Cerebellar cortex (tissue), 1 donor: ENCODE data around the gene CSRNP3.
"Not testable (repeated sequence)": the region's sequence is repeated elsewhere in the genome, so short reads cannot be mapped to it uniquely, and the experiment has no call there.

Experiments
- DNase-seq: peaks from one replicate; pipeline ENCODE4 v3.0.0-alpha.2; 2015; ENCODE audit warnings: low spot score

The CSRNP3 gene

DNA sequence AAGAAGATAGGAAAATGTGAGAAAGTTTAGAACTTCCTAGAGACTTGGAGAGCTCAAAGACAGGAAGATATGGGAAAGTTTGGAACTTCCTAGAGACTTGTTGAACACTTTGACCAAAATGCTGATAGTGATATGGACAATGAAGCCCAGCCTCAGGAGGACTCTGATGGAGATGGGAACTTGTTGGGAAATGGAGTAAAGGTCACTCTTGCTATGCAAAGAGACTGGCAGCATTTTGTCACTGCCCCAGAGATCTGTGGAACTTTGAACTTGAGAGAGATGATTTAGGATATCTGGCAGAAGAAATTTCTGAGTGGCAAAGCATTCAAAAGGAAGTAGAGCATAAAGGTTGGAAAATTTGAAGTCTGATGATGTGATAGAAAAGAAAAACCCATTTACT is 121.5 kb downstream of the CSRNP3 start:
- not testable (repeated sequence) for DNase-seq

DNA sequence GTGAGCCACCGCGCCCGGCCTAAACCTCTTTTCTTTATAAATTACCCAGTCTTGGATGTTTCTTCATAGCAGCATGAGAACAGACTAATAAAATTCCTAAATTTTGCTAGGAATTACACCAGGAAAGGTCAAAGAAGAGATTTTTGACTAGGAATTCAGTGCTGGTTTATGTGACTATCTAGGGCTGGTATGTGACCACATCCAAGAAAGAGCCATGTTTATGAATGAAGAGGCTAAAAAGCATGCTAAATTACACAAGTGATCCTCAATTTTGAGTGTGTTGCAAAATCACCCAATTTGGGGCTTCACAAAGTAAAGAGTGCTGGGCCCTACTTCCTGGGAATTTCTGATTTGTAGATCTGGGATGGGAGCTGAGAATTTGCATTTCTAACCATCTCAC is 123.6 kb downstream of the CSRNP3 start:
- no peak for DNase-seq

DNA sequence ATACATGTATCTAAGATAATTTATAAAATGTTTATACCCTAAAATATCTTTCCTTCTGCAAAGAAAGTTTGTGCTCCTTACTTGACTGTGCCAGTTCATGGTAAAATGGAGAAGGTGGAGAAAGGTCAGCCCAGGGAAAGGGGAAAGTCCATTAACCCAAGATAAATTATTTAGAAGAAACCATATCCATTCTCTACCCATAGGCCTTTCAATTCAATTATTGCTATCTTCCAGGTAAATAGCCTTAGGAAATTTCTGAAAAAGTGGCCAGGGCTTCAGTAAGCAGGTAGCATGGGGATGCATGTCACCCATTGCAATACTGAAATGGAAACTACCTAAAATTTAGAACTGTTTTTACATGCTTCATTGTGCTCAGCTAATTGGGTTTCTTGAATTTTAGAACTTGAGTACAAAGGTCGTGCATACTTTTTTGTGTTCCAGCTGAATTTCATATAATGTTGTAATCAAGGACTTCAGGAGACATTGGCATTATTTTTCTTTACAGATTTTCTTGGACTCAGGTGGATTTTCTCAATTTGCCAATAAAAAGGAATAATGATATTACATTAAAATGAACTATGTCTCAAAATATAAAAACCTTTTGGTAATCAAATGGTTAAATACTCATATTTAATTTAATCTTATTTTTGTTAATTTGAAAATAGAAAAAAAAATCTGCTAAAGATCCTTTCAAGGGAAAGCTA is 124.9 kb downstream of the CSRNP3 start:
- no peak for DNase-seq

DNA sequence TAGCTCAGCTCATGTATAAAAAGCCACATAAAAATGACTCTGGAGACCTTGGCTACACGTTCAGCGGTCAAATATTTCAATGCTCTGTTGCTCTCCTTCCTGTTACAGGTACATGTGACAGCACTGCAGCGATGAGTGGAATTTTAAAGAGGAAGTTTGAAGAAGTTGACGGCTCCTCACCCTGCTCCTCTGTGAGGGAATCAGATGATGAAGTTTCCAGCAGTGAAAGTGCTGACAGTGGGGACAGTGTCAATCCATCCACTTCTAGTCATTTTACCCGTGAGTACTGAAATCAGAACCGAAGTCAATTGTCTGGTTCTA is 125.4 kb downstream of the CSRNP3 start:
- DNase-seq, result no peak

DNA sequence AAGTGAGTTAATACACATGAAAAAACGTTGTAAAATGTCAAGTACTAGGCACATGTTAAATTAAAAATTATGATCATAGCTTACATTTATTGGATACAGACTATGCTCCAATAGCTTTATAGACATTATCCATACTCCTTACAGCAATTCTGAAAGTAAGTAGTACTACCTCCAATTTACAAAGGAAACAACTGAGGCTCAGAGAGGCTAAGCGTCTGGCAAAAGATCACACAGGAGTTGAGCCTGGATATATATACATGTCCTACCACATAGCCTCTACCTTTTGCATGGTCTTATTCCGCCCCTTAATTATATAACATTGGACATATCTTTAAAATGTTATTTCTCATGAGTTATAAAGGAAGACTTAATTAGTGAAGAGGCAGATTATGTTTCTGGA is 127.3 kb downstream of the CSRNP3 start:
- DNase-seq, result no peak

DNA sequence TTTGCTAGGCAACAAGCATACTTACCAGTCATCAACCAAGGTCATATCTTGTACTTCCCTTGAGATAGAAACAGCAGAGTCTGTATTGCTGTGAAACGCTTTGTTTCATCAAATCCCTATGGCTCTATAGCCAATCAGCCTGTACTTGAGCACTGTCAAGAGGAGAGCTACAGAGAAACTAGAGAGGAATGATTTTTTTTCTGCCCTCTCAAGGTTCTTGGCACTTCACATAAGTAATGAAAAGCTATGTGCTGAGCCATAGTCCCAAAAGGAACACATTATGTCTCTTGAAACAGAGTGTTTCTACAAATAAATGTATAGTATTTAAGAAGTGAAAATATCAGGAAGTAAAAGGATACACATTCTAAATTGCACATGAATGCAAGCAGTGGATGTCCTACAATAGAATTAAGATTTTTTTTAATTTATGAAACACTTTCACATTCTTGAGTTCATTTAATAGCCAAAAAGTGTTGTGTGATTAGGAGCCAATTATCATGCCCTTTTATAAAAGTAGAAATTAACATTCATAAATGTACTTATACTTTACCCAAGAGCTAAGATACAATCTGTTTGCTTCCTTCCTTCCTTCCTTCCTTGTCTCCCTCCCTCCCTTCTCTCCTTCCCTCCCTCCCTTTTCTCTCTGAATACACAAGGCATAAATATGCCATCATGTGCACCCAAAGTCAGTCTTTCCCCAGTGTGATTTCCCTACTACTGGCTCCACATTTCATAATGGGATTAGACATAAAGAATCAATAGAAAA is 131.8 kb downstream of the CSRNP3 start:
- DNase-seq, result no peak

DNA sequence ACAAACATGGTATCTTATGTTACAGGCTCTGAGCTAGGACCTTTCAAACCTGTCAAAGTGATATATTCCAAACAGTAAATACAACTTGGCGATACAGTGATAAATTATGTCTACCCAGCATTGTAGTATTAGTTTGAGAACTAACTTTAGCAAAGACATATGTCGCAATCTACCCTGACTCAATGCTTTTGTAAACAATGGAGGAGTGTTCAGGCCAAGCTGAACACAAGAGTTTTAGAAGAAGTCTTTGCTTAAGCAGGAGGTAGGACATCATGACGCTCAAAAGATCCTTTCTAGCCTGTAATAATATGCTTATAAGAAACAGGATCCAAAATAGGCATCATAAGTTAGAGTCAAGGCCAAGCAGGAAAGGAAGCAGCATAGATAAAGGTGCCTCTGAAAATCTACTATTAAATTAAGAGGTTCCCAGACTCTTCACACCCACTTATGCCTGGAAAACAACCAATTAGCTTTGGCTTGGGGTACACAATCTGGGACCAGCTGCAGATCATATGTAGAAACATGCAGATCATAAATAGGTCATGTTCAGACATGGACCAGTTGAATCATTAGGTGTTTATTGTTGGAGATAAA is 132.5 kb downstream of the CSRNP3 start:
- DNase-seq, result no peak

DNA sequence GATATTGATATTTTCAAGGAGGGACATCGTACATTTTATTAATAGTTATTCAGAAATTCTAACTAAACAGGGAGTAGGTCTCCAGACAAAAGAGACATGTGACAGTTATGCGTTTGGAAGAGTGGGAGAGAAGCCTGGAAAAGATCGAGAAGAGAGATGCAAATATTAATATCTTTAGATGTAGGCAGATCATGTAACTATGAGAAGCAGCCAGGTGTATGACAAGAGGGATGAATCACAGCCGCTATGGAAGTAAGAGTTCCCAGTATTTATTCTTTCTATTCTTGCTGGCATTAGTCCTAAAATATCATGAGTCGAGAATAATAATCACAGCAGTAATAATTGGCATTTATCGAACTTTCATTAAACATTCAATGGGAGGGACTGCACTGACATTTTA is 140.2 kb downstream of the CSRNP3 start:
- no peak for DNase-seq

DNA sequence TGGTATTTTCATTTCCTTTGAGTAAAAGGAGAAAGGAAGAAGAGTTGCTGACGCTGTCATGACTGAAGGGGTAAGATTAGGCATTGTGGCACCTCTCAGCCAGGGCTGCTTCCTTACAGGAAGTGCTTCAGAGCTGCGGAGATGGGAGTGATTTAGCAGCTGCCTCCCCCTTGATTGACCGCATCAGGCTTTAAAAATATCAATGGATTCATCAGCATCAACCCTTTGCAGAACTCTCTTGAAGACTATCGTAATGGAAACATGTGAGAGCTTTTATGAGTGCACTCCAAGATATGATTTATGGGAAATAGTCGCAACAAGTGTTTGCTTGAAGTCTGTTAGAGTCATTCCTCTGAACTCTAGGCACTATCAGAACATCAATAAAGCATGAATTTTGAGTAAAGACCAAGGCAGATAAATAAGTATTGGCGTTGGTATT is 141.1 kb downstream of the CSRNP3 start:
- DNase-seq, result no peak

DNA sequence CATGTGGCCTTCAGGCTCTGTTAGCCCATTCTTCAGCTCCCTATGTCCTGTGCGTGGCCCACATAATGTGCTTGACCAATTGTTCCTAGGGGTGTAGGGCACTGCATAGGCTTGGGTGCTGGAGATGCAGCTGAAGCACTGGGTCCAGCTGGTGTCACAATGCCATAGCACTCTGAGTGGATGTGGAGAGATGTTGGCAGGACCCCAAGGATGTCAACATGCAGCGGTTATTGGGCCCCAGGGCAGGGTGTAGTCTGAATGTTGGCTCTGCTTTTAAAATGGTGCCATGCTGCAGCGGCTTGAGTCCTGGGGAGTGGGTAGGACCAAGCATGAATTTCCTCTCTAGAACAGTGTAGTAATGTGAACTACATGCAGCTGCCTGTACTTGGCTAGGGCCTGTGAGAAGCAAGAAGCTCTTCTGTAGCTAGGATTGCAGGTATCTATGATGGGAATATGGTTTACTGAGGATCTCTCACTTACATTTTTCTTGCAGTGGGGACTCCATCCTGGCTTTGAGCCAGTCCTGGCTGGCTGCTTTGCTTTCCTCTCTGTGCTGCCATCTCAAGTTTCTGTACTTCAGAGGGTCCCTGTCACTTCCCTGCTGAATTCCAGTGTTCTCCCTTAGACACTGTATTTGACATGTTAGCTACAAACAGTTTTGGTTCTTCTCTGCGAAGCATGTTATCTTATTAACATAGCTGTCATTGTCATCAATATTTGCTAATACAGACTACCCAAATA is 148.4 kb downstream of the CSRNP3 start:
- DNase-seq, result no peak

DNA sequence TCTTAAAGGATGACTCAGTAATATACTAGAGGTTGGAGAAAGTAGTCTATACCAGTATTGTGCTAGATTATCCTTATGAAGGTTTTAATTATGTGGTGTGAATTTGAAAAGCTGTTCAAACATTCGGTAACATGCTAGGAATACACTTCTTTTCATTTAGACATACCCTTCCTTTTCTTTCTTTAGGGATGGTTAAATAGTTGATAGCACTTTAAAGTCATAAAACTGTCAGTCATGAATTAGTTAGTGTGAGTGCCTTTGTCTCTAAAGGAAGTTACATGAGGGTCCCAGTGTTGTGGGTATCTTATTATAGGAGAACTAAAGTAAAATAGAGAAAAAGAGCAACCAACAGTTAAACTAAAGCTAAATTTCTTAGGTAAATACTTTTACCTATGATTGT is 149.3 kb downstream of the CSRNP3 start:
- no peak for DNase-seq

DNA sequence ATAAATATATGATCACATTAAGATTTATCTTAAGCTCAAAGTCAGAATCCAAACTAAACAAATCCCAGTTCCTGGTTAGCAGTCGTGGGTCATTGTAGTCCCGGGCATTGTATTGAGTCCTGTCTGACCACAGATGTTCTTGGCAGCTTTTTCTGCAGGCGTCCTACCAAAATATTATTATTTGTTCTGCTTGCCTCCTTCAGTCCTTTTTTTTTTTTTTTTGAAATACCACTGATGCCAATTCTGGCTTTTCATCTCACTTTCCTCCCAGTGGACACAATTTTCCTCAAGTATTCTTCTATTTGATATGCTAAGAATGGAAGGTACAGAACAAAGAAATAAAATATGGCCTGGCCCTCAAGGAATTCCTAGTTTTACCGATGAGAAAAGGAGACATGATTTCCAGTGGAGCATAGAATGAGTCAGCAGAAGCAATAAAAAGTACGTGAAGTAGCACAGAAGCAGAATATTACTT is 151.6 kb downstream of the CSRNP3 start:
- no peak for DNase-seq

DNA sequence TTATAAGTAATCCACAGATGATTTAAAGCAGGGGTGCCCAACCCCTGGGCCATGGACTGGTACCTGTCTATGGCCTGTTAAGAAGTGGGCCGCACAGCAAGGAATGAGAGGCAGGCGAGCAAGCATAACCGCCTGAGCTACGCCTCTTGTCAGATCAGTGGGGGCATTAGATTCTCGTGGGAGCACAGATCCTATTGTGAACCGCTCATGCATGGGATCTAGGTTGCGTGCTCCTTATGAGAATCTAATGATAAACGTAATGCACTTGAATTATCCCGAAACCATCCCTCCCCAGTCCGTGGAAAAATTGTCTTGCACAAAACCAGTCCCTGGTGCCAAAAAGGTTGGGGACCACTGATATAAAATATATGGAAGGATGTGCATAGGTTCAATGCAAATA is 153.7 kb downstream of the CSRNP3 start:
- DNase-seq, result no peak

DNA sequence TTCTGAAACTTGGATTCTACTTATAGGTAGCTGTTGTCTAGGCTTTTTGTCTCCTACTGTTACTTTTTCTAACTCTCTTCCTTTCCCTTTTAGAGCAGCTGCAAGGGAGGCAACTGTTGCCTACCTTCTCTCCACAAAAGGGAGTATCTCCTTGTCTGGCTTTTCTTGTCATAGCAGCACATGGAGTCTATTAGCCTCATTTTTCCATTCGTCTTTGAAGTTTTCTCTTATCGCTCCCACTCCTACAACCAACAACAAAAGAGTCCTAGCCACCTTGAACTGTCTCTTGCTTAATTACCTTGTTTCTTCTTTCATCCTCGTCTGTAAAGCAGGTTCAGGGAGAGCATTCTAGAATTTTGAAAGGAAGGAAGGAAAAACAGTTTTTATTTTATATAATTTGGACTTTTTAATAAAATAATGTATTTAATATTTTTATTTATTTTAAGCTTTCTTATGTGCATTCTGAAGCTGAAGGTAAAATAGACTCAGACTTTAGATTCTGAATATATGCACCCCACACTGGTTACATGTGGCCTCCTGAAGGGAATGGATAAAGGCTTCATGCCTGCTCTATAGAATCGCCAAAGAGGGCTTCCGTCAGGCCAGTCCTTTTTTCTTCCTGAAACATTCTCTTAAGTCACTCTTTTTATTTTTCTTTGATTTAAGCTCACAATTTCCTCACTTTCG is 154.4 kb downstream of the CSRNP3 start:
- DNase-seq, result no peak

DNA sequence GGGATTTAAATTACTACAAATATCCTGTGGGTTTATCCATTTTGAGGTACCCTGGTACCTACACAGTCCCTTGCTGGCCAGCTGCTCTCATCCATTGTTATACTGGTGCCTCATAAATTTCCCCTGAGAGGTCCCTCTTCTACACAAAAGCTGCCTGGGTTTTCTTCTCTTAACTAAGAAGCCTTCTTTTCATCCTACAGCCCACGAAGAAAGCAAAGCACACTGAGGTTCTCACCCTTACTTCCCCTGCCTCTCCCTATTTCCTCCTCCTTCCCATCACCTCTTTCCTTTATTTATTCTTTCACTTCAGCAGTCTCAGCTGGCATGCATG is 154.9 kb downstream of the CSRNP3 start:
- no peak for DNase-seq

DNA sequence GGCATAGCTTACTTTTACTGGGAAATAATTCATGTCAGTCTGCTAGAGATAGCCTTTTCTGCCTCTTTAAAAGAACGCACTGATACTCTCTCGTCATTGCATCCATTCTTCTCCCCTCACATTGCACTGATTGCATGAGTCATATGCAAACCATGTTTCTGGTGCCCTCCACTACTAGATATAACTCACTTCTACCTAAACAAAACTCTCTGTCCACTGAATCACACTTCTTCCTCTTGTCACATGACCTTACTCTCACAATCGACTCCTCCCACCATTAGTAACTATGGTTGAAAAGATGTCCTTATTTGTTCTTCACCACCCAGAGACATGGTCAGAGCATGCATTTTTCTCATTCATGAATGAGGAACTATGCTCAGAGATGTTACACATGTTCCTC is 158.0 kb downstream of the CSRNP3 start:
- DNase-seq, result no peak

DNA sequence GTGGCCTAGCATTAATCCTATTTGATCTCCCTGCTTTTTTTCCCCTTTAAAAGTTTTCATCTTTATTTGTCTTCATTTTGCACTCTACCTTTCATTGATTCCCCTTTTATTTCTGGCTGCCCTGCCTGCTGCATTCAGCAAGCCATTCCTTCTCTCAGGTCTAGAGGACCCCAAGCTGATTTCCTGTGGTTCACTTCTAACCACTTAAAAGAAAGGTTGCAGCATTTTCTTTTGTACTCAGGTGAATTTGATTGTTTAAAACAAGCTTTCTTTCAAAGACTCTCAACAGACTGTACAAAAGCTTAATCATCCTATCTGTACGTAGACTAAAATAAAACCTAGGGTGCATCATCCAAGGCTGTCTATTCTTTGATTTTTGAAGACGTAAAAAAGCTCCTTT is 160.3 kb downstream of the CSRNP3 start:
- DNase-seq, result no peak

DNA sequence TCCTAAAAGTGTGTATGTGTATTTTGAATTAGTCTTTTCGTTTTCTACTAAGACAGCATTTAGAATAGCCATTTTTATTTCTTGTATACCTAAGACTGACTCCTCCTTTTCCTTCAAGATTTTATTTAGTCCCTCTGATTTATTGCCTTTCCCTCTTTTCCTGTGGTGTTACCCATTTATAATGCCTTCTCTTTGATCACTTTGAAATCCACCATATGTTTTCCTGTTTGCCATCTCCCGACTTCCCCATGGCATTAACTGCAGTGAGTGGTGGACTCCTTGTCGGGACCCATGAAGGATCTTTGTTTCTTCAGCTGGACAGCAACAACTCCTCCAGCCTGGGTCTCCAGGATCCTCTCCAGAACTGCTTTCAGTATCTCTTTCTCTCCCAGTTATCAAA is 160.7 kb downstream of the CSRNP3 start:
- no peak for DNase-seq

DNA sequence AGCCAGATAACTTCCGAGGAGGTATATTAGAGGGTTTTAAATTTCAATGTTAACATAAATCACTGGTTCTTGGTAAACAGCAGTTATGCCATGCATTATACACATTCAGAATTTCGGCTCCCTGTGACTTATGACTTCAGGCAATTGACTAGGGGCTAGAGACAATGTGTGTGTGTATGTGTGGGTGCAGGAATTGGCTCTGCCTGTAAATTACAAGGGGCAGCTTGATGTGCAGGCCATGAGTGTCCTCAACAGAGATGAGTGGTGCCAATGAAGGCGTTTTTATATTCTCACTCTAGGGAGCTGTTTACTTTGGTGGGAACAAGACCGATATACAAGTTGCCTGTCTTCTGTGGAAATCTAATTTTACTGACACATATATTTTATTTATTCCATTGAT is 161.6 kb downstream of the CSRNP3 start:
- no peak for DNase-seq

DNA sequence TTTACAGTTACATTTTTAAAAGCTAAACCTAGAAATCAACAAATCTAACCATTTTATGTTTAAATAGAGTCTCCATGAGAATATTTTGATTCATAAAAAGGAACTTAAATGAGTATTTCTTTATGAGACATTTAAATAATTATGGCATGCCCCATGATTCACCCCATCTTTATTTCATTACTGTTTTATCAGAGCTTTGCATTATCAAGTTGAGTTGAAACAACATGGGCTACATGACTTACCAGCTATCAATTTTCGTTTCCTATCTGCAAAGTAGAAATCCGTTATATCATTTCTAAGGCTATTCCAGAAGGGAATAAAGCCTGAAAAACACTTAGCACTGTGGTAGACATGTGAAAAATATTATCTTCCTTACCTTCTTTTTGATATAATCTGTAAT is 163.1 kb downstream of the CSRNP3 start:
- no peak for DNase-seq

DNA sequence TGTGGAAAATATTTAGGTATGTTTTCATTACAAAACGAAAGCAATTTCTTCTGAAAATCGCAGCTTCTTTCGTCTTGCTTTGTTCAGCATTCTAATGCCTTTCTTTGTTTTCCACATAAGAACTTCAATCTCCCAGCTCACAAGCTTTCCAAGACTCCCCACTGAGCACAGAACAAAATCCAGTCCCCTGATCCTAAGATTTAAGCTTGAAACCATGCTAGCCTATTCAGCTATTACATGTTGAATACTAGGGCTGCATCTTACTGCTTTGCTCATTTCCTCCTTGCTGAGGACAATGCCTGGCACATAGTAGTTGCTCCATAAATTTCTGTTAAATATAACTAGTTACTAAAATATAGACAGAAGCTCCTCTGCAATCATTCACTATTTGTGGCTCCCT is 163.9 kb downstream of the CSRNP3 start:
- DNase-seq, result no peak

DNA sequence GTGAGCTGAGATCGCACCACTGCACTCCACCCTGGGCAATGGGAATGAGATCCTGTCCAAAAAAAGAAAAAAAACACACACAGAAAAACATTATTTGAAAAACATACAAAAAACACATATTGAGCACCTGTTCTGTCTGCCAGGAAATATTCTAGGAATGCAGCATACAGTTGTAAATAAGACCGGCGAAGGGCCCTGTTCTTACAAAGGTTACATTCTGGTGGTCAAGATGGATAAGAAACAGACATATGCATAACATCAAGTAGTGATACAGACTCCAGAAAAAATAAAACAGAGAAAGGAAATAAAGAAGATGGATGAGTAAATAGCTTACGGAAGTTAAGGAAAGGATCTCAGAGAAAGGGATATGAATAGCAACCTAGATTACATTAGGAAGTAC is 164.8 kb downstream of the CSRNP3 start:
- no peak for DNase-seq
